Hindlimb muscle (tissue), 1 donor: ENCODE measurements around the gene KRTAP10-3. TPM values are rescaled to one million over a fixed set of nuclear protein-coding genes. Genes with fewer than 3 reads are reported as not detected.

Experiments used
- DNase-seq: peaks from one replicate; pipeline ENCODE4 v3.0.0-alpha.2; 2013
- polyA plus RNA-seq: library from polyadenylated mRNA; unstranded; fragments of 120-200 nt; gene quantifications from one replicate; pipeline ENCODE4 v1.2.1, GENCODE V29; 2013; ENCODE audit not compliant: insufficient read length

KRTAP10-3 gene
- polyA plus RNA-seq, 1 donor = not detected

DNA sequence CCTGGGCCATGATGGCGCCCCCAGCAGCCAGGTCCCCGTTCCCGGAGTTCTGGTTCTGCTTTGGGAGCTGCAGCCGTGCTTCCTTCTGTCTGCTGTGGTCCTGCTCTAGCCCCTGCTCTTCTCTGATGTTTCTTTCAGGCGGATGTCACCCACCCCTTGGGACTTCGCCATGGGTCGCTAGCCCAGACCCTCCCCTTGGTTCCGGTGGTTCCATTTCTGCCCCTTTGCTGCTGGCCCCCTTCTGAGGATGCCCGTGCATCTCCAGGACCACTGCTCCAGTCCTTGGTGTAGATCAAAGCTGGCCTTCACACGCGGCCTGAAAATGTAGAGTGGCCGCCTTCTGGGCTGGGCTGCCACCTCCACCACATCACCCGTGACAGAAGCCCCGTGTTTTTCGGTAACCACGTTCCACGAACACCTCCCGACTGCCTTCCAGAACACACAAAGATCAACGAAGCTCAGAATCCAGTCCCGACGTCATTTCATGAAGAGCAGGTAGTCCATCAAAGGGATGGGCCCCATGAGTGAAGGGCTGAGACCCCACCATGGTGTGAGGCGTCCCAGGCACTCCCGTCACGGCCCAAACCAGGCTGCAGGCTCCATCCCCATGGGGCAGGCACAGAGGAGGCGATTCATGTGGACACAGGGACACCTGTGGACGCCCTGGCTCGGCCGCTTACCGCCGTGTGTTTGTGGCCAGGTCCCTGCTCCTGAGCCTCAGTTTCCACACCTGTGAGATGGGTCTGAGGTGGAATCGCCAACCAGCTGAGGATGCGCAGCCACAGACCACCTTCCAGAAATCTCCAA, 43.0 kb downstream of the KRTAP10-3 start:
- no peak for DNase-seq

DNA sequence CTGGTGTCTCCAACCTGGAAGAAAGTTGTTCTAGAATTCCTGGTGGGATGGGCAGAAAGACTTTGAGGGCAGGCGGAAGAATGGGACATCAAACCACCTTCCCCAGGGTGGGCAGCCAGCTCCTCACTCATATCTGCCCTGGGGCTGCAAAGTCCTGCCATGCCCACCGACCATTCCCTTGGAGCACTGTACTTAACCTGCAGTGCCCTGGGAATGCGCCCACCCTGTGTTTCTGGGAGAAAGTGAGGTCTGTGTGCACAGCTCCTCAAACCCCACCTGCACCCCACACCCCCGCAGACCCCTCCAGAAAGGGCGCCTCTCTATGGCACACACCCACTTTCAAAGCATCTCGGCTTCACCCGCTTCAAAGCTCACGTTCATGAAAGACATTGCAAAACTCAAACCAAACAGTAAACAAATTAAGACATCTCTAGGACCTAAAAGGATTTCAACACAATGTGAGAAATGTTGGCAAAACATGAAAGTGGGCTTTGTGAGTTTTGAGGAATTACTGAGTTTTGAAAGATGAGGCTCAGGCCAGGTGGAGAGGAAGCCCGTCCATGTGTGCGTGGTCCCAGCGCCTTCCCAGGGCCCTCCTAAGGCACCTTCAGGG, 43.7 kb downstream of the KRTAP10-3 start:
- no peak for DNase-seq

DNA sequence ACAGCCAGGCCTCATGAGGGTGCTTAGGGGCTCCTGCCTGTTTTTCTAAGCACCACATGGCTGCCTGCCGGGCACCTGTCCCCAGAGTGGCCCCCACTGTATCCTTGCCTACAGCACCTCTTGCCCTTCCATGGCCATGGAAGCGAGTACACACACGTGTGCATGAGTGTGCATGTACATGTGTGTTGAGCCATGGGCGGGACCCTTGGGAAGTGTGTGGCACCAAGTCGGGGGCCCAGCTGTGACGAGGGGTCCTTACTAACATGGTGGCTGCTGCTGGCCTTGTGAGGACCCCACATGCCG, 44.4 kb downstream of the KRTAP10-3 start:
- DNase-seq = no peak

DNA sequence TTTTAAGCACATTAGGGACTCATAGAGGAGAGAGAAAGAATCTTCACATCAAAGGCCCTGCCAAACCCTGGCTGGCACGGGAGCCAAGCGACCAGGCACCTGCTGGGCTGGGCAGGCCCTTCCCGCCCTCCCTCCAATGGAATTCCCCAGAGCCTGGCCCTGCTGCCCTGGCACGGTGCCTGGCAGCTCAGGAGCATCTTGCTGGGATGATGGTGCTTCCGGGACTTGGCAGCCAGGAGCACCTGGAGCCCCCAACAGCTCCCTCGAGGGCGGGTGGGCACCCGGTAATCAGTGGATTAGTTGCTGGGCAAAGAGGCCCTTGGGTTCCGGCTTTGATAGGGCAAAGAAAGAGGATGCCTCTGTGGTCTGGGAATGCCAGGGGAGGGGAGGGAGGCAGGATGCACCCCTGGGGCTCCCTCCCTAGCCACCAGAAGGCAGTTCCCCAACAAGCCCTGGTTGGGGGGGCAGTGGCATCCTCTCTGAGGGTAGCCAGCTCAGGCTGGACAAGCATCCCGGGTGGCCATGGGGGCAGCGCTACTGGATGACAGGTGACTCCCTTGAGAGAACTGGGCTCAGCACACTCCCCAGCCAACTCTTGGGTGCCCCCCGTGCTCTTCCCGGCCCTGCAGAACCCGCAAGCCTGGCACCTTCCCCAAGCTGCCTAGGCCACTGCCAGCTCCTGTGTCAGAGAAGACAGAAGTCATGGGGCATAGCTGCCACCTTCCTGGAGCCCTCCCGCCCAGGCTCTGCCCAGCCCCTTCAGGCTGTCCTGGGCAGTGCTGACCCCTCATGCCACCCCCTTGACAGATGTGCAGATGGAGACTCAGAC, 45.0 kb downstream of the KRTAP10-3 start:
- DNase-seq = no peak

DNA sequence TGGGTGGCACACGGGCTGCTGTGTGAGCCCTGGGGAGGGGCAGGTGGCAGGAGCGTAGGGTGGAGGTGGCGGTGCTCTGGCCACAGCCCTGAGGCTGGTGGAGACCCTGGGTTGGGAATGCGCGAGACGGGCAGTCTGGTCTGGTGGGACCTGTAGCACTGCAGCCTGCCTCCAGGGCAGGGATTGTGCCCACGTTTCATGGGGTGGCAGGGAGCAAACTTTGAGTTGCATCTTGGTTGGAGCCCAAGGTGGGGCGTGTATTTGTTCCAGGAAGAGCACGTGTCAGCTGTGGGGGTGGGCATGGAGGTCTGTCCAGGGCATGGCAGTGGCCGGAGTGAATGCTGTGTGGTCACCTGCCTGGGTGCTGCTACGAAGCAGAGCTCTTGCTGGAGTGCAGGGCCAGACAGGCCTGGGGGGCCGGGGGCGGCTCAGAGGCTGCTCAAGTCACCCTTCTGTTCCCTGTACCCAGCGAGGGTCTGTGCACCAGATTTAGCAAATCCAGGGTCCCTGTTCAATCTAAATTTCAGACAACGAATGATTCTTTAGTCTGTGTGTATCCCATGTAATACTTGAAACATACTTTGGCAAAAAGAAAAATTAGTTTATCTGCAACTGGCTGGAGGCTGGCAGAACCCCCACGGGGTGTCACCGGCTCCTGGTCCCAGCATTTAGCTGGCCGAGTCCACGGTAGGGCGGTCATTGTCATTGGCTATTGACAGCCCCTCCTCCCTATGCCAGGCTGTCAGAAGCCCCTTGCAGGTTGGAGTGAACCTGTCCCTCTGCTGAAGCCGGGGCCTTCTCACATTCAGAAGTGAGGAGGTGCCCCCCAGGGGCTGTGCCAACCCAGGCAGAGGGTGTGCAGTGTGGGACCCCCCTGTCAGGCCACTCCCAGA, 45.9 kb downstream of the KRTAP10-3 start:
- DNase-seq = no peak

DNA sequence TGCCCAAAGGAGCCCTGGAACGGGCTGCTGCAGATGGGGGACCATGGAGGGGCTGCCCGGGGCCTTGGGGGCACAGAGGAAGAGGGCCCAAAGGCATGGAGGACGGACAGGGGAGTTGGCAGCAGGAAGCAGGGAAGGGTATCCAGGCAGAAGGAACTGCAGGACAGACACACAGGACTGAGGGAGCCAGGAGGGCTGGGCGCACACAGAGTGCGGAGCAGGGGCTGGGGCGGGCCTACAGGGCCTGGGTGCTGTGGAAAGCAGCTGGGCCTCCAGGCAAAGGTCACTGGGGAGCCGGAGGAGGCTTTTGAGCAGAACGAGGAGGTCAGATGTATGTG, 46.7 kb downstream of the KRTAP10-3 start:
- no peak for DNase-seq

DNA sequence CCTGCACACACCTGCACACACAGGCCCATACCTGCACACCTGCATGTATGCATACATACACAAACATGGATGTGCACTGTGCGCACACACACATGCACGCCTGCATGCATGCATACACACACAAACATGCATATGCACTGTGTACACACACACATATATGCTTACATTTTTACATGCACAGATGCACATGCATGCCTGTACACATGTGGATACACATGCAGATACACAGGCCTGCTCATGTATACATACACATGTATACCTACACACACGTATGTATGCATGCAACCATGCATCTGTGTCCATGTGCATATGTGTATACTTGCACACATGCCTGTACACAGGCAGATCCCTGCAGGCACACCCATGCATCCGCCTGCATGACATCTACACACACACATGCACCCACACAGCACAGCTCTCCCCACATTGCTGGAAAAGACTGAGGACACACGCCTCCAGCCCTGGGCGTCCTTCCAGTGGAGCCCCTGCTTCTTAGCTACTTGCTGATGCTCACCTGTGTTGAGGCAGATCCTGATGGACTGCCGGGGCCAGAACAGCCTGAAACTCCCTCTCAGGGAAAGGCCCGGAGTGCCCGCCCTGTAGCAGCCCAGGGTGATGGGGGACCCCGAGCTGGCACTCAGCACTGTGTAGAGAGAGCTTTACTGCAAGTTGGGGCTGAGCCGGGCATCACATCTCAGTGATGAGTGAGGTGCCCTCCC, 47.2 kb downstream of the KRTAP10-3 start:
- no peak for DNase-seq

DNA sequence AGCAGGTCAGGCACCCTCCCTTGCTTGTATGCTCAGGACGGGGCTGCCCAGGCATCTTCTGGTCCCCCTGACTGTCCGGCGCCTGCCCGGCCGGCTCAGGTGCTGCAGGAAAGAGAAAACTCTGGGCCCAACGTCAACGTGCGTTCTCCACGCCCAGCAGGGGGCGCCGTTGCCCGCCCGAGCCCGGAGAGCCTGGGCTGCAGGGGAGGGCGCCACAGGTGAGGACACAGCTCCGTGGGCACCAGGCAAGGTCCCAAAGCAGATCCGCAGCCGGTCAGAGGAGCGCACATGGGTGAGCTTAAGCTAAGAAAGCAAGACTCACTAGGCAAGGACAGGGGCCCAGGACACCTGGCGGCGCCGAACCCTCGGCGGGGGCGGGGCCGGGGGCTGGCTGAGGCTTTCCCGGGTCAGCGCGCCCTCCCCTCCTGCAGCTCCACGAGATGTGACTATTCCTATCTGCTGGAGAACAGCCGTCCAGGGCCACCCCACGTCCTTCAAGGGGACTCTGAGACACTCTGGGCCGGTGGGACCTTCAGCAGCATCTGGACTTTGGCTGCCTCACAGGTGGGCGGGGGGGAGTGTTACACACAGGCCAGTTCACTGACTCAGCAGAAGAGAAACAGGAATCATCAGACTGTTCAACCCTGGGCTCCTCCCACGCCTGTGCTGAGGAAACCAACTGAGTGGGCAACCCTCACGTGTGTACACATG, 47.9 kb downstream of the KRTAP10-3 start:
- peak; percentile 48 for DNase-seq

DNA sequence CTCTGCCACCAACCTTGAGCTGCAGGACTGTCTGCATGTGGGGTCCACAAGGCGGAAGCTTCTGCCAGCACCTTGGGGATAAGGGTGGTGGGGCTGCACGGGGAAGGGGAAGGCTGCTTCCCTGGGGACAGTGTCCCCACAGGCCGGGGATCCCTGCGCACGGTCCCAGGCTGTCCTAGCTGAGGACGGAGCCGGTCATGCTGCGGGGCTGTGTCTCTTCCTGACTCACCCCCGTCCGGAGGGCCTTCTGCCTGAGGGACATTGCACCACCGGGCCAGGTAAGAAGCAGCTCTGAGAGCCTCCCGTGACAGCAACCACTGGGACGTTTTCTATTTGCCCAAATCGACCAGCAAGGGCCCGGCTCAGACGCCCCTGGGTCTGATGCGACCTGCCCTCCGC, 48.5 kb downstream of the KRTAP10-3 start:
- DNase-seq = no peak

DNA sequence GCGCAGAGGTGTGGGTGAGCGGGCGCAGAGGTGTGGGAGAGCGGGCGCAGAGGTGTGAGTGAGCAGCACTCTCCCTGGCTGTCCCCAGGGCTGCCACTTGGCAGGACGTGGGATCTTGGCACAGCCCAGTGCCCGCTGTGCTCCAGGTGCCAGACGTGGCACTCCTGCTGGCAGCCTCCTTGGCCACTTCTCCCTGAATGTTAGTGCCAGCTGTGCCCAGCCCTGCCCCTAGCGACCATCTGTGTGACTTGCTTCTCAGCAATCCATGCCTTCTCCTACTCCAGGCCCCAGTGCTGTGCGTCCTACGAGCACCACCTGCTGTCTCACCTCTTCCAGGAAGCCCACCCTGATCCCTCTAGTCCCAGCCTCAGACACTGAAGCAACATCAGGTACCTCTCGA, 49.1 kb downstream of the KRTAP10-3 start:
- no peak for DNase-seq

DNA sequence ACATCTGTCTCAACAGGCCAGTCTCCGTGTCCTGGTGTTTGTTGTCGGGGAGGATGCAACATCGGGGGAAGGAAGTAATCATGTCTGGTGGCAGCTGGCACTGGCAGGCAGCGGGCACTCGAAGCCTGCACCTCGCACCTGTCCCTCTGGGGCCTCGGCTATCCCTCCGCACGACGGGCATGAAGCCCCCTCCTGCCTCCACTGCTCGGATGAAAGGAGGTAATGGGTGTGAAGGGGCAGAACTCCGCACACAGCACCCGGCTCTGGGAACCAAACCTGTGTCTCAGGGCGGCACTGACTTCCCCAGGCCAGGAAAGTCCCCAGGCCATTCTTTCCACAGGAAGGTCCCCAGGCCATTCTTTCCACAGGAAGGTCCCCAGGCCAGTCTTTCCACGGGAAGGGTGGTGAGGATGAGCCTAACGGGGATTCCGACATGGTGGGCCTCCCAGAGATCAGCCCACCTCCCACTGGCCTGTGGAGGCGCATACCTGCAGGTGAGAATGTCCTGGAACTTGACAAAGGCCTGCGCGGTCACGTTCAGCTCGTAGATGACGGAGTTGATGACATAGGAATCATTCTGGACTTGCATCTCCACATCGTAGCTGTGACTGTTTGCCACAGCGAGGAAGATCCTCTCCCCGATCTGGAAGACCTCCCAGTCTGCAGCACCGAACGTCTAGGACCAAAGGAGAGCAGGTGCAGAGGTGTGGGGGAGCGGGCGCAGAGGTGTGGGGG, 49.7 kb downstream of the KRTAP10-3 start:
- DNase-seq = no peak

DNA sequence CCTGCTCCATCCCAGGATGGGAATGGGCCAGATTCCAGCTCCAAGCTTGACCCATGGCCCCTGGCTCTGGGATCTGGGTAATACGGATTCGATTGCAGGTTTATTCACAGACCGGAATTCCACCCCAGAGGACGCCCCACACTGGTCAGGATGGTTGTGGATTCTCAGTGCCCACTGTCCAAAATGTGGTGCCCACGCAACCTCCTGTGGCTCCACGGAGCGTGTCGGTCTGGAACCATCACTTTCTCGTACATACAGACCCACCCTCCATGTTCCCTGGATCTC, 50.2 kb downstream of the KRTAP10-3 start:
- no peak for DNase-seq

Other genes starting within 250 kb of the KRTAP10-3 start
- 20.1 TPM for gene CFAP410, start 219.4 kb downstream of the KRTAP10-3 start, polyA plus RNA-seq
- 2.1 TPM for gene TRPM2, start 205.2 kb downstream of the KRTAP10-3 start, polyA plus RNA-seq
- 2.4 TPM for gene LRRC3, start 103.3 kb downstream of the KRTAP10-3 start, polyA plus RNA-seq
- not detected for gene KRTAP10-1, start 18.6 kb downstream of the KRTAP10-3 start, polyA plus RNA-seq
- gene KRTAP10-2, start 7.3 kb downstream of the KRTAP10-3 start, polyA plus RNA-seq = not detected
- gene KRTAP10-4, start 14.9 kb upstream of the KRTAP10-3 start, polyA plus RNA-seq = not detected
- not detected for gene KRTAP10-5, start 21.8 kb upstream of the KRTAP10-3 start, polyA plus RNA-seq
- gene KRTAP10-6, start 33.7 kb upstream of the KRTAP10-3 start, polyA plus RNA-seq = not detected
- not detected for gene KRTAP10-7, start 41.8 kb upstream of the KRTAP10-3 start, polyA plus RNA-seq
- not detected for gene KRTAP10-8, start 53.3 kb upstream of the KRTAP10-3 start, polyA plus RNA-seq
- not detected for gene KRTAP10-9, start 68.3 kb upstream of the KRTAP10-3 start, polyA plus RNA-seq
- gene KRTAP10-10, start 78.6 kb upstream of the KRTAP10-3 start, polyA plus RNA-seq = not detected
- not detected for gene KRTAP10-11, start 87.6 kb upstream of the KRTAP10-3 start, polyA plus RNA-seq
- not detected for gene KRTAP12-4, start 95.9 kb upstream of the KRTAP10-3 start, polyA plus RNA-seq
- gene KRTAP12-3, start 99.1 kb upstream of the KRTAP10-3 start, polyA plus RNA-seq = not detected
- gene KRTAP12-2, start 108.1 kb upstream of the KRTAP10-3 start, polyA plus RNA-seq = not detected
- not detected for gene KRTAP12-1, start 123.4 kb upstream of the KRTAP10-3 start, polyA plus RNA-seq
- gene KRTAP10-12, start 138.4 kb upstream of the KRTAP10-3 start, polyA plus RNA-seq = not detected
- gene TSPEAR, start 152.8 kb upstream of the KRTAP10-3 start, polyA plus RNA-seq = 0.14 TPM
- gene UBE2G2, start 243.0 kb upstream of the KRTAP10-3 start, polyA plus RNA-seq = 86.3 TPM